K562 (cell line): ENCODE data around the gene MAK. TPM values are rescaled to one million over a fixed set of nuclear protein-coding genes. Genes with fewer than 3 reads are reported as not detected.
A peak's percentile ranks its signal among the peaks of the same experiment; 100 is the strongest.

ENCODE experiments used
- BRD9 ChIP-seq: fragments of 450-650 bp; IDR thresholded peaks from 2 replicates; pipeline ENCODE4 v1.6.1; 2018; ENCODE audit warnings: low read depth; ENCODE audit not compliant: partially characterized antibody
- CBX1 ChIP-seq: sonication (generic); IDR thresholded peaks from 2 replicates; pipeline ENCODE4 v1.6.1; 2016; ENCODE audit warnings: antibody characterized with exemption, low read depth, mild to moderate bottlenecking
- GATA2 ChIP-seq: sonication (generic); formaldehyde crosslinking; IDR thresholded peaks from 2 replicates; pipeline ENCODE4 v1.4.0; 2020; ENCODE audit warnings: mild to moderate bottlenecking, missing genetic modification reagents
- HDGF ChIP-seq: fragments of 450-650 bp; IDR thresholded peaks from 2 replicates; pipeline ENCODE4 v1.6.1; 2016
- HIVEP1 ChIP-seq: fragments of 250-450 bp; sonication (Bioruptor Pico); IDR thresholded peaks from 2 replicates; pipeline ENCODE4 v1.4.0; 2020; ENCODE audit warnings: mild to moderate bottlenecking
- MLLT1 ChIP-seq, 2 experiments: fragments of 450-650 bp; IDR thresholded peaks; 2 replicates each; pipeline ENCODE4 v1.6.1; 2016
- NFIC ChIP-seq: fragments of 450-650 bp; IDR thresholded peaks from 2 replicates; pipeline ENCODE4 v1.6.1; 2017; ENCODE audit warnings: mild to moderate bottlenecking, inconsistent platforms
- POLR2G ChIP-seq: fragments of 200-400 bp; formaldehyde crosslinking; IDR thresholded peaks from 2 replicates; pipeline ENCODE4 v1.6.1; 2017; ENCODE audit warnings: low read depth, mild to moderate bottlenecking, antibody characterized with exemption, low read length, moderate library complexity
- SMARCA4 ChIP-seq: fragments of 450-650 bp; IDR thresholded peaks from 2 replicates; pipeline ENCODE4 v1.6.1; 2016
- SP1 ChIP-seq: sonication (generic); formaldehyde crosslinking; IDR thresholded peaks from 2 replicates; pipeline ENCODE4 v1.8.1; 2022; ENCODE audit warnings: mild to moderate bottlenecking, missing genetic modification reagents
- STAT5A ChIP-seq: IDR thresholded peaks from 2 replicates; pipeline ENCODE4 v1.6.1; 2012; ENCODE audit warnings: low read length, inconsistent platforms, borderline replicate concordance
- ZBTB33 ChIP-seq: sonication (generic); formaldehyde crosslinking; IDR thresholded peaks from 2 replicates; pipeline ENCODE4 v1.8.1; 2023; ENCODE audit warnings: mild to moderate bottlenecking, missing genetic modification reagents
- ZC3H11A ChIP-seq: IDR thresholded peaks from 2 replicates; pipeline ENCODE4 v1.6.1; 2012; ENCODE audit warnings: low read depth, low read length, improper control_type of control experiment
- ZNF212 ChIP-seq: fragments of 450-650 bp; formaldehyde crosslinking; IDR thresholded peaks from 2 replicates; pipeline ENCODE4 v1.4.0; 2020; ENCODE audit warnings: mild to moderate bottlenecking
- ZNF408 ChIP-seq: fragments of 250-450 bp; sonication (Bioruptor Pico); IDR thresholded peaks from 2 replicates; pipeline ENCODE4 v1.4.0; 2020; ENCODE audit warnings: low read depth, mild to moderate bottlenecking, moderate library complexity
- polyA plus RNA-seq, 8 experiments: library from polyadenylated mRNA; depleted of rRNA in 4 of 8; stranded (reverse) in 5 of 8; unstranded in 3 of 8; fragments of >200 nt; fragmentation: Nextera tagmentation in 2 of 8; fragmentation: Illumina TruSeq in 1 of 8; extraction: Ambion mirVana in 2 of 8; extraction: Trizol in 1 of 8; gene quantifications; 2 replicates each; pipeline versions ENCODE4 v1.2.1 to v1.2.3, GENCODE V29; 2011 to 2014; ENCODE audit warnings: inconsistent platforms in 1 of 8, missing spikeins in 1 of 8
- total RNA-seq, 7 experiments: library from RNA; depleted of rRNA in 6 of 7; stranded (reverse); fragments of >200 nt in 6 of 7; fragmentation: Illumina TruSeq in 2 of 7; extraction: Trizol in 2 of 7; gene quantifications; 2 replicates each; pipeline versions ENCODE4 v1.2.1 to v1.2.3, GENCODE V29; 2011 to 2021; ENCODE audit warnings: low replicate concordance in 1 of 7
- TF ChIP-seq, protein P1 (sequence below): fragments of 450-650 bp; IDR thresholded peaks from one replicate; pipeline ENCODE4 v1.6.1; 2018; ENCODE audit warnings: mild to moderate bottlenecking, moderate library complexity; ENCODE audit not compliant: partially characterized antibody
- TF ChIP-seq, protein P2 (sequence below): fragments of 200-800 bp; sonication (Bioruptor generic); IDR thresholded peaks from 2 replicates; pipeline ENCODE4 v1.6.1; 2017; ENCODE audit warnings: missing genetic modification characterization, missing compliant biosample characterization
- TF ChIP-seq, protein P3 (sequence below), 2 experiments: IDR thresholded peaks in 1 of 2; conservative IDR thresholded peaks in 1 of 2; 2 replicates each; pipeline ENCODE4 v1.6.1; 2016; ENCODE audit warnings: low read depth in 2 of 2, mild to moderate bottlenecking in 1 of 2, missing compliant biosample characterization in 1 of 2, missing genetic modification characterization in 1 of 2, moderate library complexity in 1 of 2

The MAK gene
- total and polyA plus RNA-seq, 9 of the 15 experiments (the other 6 are each of a cell fraction or from before 2014, with no cell fraction given): 0.25 to 1.1 (median 0.53) TPM

GRCh38 chr6:10747251-10747972, 90.9 kb downstream of the MAK start, which contains the start of gene TMEM14B (continued):
- TF ChIP-seq ZBTB33: peak; percentile 70
- no peak for TF ChIP-seq GATA2 (CRISPR knock-in tag)
- TF ChIP-seq ZNF408 (CRISPR knock-in tag): peak; percentile 99; the same call in 1 of the 2 replicates
- TF ChIP-seq BRD9: no peak
- TF ChIP-seq, protein P1, sequence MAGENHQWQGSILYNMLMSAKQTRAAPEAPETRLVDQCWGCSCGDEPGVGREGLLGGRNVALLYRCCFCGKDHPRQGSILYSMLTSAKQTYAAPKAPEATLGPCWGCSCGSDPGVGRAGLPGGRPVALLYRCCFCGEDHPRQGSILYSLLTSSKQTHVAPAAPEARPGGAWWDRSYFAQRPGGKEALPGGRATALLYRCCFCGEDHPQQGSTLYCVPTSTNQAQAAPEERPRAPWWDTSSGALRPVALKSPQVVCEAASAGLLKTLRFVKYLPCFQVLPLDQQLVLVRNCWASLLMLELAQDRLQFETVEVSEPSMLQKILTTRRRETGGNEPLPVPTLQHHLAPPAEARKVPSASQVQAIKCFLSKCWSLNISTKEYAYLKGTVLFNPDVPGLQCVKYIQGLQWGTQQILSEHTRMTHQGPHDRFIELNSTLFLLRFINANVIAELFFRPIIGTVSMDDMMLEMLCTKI: no peak
- TF ChIP-seq SMARCA4: peak; percentile 20; the same call in 1 of the 2 replicates
- TF ChIP-seq, protein P2, sequence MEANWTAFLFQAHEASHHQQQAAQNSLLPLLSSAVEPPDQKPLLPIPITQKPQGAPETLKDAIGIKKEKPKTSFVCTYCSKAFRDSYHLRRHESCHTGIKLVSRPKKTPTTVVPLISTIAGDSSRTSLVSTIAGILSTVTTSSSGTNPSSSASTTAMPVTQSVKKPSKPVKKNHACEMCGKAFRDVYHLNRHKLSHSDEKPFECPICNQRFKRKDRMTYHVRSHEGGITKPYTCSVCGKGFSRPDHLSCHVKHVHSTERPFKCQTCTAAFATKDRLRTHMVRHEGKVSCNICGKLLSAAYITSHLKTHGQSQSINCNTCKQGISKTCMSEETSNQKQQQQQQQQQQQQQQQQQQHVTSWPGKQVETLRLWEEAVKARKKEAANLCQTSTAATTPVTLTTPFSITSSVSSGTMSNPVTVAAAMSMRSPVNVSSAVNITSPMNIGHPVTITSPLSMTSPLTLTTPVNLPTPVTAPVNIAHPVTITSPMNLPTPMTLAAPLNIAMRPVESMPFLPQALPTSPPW (CRISPR knock-in tag): peak; percentile 83
- 0 out of 2 replicates have a peak, but pooled peaks have one; percentile 72 for TF ChIP-seq CBX1
- TF ChIP-seq ZNF212 (CRISPR knock-in tag): 0 out of 2 replicates have a peak, but pooled peaks have one; percentile 56
- TF ChIP-seq SP1 (CRISPR knock-in tag): peak; percentile 90
- TF ChIP-seq HDGF: no peak
- TF ChIP-seq ZC3H11A: no peak
- TF ChIP-seq NFIC: peak; percentile 98
- TF ChIP-seq STAT5A: no peak
- TF ChIP-seq HIVEP1: 0 out of 2 replicates have a peak, but pooled peaks have one; percentile 22
- peak; percentile 95 for TF ChIP-seq POLR2G
- 0 out of 4 replicates have a peak, but pooled peaks have one; percentile 21 to 42 for TF ChIP-seq MLLT1 (IDR thresholded peaks at IDR 0.05)
- TF ChIP-seq, protein P3, sequence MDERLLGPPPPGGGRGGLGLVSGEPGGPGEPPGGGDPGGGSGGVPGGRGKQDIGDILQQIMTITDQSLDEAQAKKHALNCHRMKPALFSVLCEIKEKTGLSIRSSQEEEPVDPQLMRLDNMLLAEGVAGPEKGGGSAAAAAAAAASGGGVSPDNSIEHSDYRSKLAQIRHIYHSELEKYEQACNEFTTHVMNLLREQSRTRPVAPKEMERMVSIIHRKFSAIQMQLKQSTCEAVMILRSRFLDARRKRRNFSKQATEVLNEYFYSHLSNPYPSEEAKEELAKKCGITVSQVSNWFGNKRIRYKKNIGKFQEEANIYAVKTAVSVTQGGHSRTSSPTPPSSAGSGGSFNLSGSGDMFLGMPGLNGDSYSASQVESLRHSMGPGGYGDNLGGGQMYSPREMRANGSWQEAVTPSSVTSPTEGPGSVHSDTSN (CRISPR knock-in tag; IDR thresholded peaks at IDR 0.05; ENCODE audit: low read depth): no peak
- TF ChIP-seq, protein P3 (tag; conservative IDR thresholded peaks at IDR 0.05; ENCODE audit: low read depth): no peak
